Measurements from ENCODE around the gene FGF18.

The FGF18 gene

GRCh38 chr5:171459839-171460238 is 40.4 kb downstream of the FGF18 start:
- H3K27me3 ChIP-seq (ENCODE audit: low read length) = no peaks in the 10 kb centered on the region

GRCh38 chr5:171462136-171462927 is 42.9 kb downstream of the FGF18 start:
- Histone ChIP-seq H3K27ac (ENCODE audit: low read depth, low read length) (no peak overlapping the region), H3F3A (ENCODE audit: insufficient read depth) (no peaks in the 10 kb centered on the region), H3K79me2 (ENCODE audit: insufficient read depth, low read length) (no peaks in the 10 kb centered on the region), H3K4me3 (ENCODE audit: insufficient read depth, low read length, poor library complexity, severe bottlenecking) (no peak overlapping the region), H3K36me3 (ENCODE audit: low read length) (no peaks in the 10 kb centered on the region), H3K27me3 (ENCODE audit: low read length) (no peaks in the 10 kb centered on the region), H3K4me2 (ENCODE audit: low read depth, low read length, poor library complexity, severe bottlenecking) (no peak overlapping the region), H3K9me2 (replicated peaks; ENCODE audit: insufficient read depth, low read length) (no peaks in the 10 kb centered on the region), H3K9me3 (ENCODE audit: insufficient read depth, low read length) (no peaks in the 10 kb centered on the region), H4K20me1 (ENCODE audit: low read depth, low read length) (no peaks in the 10 kb centered on the region), H3K9ac (ENCODE audit: low read length) (no peak overlapping the region), H2AFZ (ENCODE audit: low read depth, low read length, severe bottlenecking) (no peak overlapping the region)
- no peak for TF ChIP-seq CTCF (IDR thresholded peaks at IDR 0.05; ENCODE audit: insufficient read depth, low read length, poor library complexity, severe bottlenecking)
- no peak for TF ChIP-seq EZH2phosphoT487 (conservative IDR thresholded peaks at IDR 0.05; ENCODE audit: low read length)

More at GRCh38 chr5:171459839-171460238, 40.4 kb downstream of the FGF18 start:
- Histone ChIP-seq H3K4me3 (ENCODE audit: insufficient read depth, low read length, poor library complexity, severe bottlenecking) (no peak overlapping the region), H2AFZ (ENCODE audit: low read depth, low read length, severe bottlenecking) (no peak overlapping the region), H3K36me3 (ENCODE audit: low read length) (no peaks in the 10 kb centered on the region), H3K4me2 (ENCODE audit: low read depth, low read length, poor library complexity, severe bottlenecking) (no peak overlapping the region), H3F3A (ENCODE audit: insufficient read depth) (no peaks in the 10 kb centered on the region), H4K20me1 (ENCODE audit: low read depth, low read length) (no peaks in the 10 kb centered on the region), H3K9ac (ENCODE audit: low read length) (no peak overlapping the region), H3K9me3 (ENCODE audit: insufficient read depth, low read length) (no peaks in the 10 kb centered on the region), H3K9me2 (replicated peaks; ENCODE audit: insufficient read depth, low read length) (no peaks in the 10 kb centered on the region), H3K79me2 (ENCODE audit: insufficient read depth, low read length) (no peaks in the 10 kb centered on the region), H3K27ac (ENCODE audit: low read depth, low read length) (no peak overlapping the region)
- TF ChIP-seq EZH2phosphoT487 (conservative IDR thresholded peaks at IDR 0.05; ENCODE audit: low read length) (no peak), CTCF (IDR thresholded peaks at IDR 0.05; ENCODE audit: insufficient read depth, low read length, poor library complexity, severe bottlenecking) (no peak)

- Histone ChIP-seq H3K27ac (ENCODE audit: low read depth, low read length) (no peak overlapping the region), H3K27me3 (ENCODE audit: low read length) (no peaks in the 10 kb centered on the region), H3K9ac (ENCODE audit: low read length) (no peak overlapping the region), H3K4me3 (ENCODE audit: insufficient read depth, low read length, poor library complexity, severe bottlenecking) (no peak overlapping the region), H4K20me1 (ENCODE audit: low read depth, low read length) (no peaks in the 10 kb centered on the region), H3K79me2 (ENCODE audit: insufficient read depth, low read length) (no peaks in the 10 kb centered on the region), H3K9me2 (replicated peaks; ENCODE audit: insufficient read depth, low read length) (no peaks in the 10 kb centered on the region), H3K9me3 (ENCODE audit: insufficient read depth, low read length) (no peaks in the 10 kb centered on the region), H3F3A (ENCODE audit: insufficient read depth) (no peaks in the 10 kb centered on the region), H3K4me2 (ENCODE audit: low read depth, low read length, poor library complexity, severe bottlenecking) (no peak overlapping the region), H3K36me3 (ENCODE audit: low read length) (no peaks in the 10 kb centered on the region), H2AFZ (ENCODE audit: low read depth, low read length, severe bottlenecking) (no peak overlapping the region)
- no peak for TF ChIP-seq CTCF (IDR thresholded peaks at IDR 0.05; ENCODE audit: insufficient read depth, low read length, poor library complexity, severe bottlenecking)
- TF ChIP-seq EZH2phosphoT487 (conservative IDR thresholded peaks at IDR 0.05; ENCODE audit: low read length) = no peak
Measured at GRCh38 chr5:171462928-171463861, 43.7 kb downstream of the FGF18 start.

Measured in SU-DHL-6 (cell line).